AG04450 (cell line): ENCODE data around the gene PLEKHN1. TPM values are rescaled to one million over a fixed set of nuclear protein-coding genes. Genes with fewer than 3 reads are reported as not detected.

Experiments used
- CTCF ChIA-PET: fragments of 300-600, 350-600 bp; formaldehyde crosslinking; extraction: SDS; loops from one replicate; lab custom pipeline; 2022; ENCODE audit warnings: antibody characterized with exemption, inconsistent platforms; lab: Charles Lee
- POLR2A ChIA-PET: fragments of 350-600 bp; formaldehyde crosslinking; extraction: SDS; loops from one replicate; lab custom pipeline; 2021; ENCODE audit warnings: antibody characterized with exemption, inconsistent platforms; lab: Yijun Ruan, JAX
- DNase-seq: peaks from one replicate; pipeline ENCODE4 v3.0.0-alpha.2; 2011; ENCODE audit warnings: low read depth, low spot score
- H3K27ac ChIP-seq: one replicate; pipeline ENCODE4 v1.5.1; 2012; ENCODE audit warnings: low read depth, low read length, control low read depth
- H3K27me3 ChIP-seq: one replicate; pipeline ENCODE4 v1.6.0; 2012; ENCODE audit warnings: low read length; ENCODE audit not compliant: control insufficient read depth, insufficient read depth
- H3K4me3 ChIP-seq: 2 replicates; pipeline ENCODE4 v1.5.1; 2011; ENCODE audit warnings: mild to moderate bottlenecking, low read depth, low read length, control low read depth
- H3K9me3 ChIP-seq: 2 replicates; pipeline ENCODE4 v1.5.1; 2012; ENCODE audit warnings: low read length; ENCODE audit not compliant: control insufficient read depth, insufficient read depth
- CTCF ChIP-seq: IDR thresholded peaks from 2 replicates; pipeline ENCODE4 v1.5.1; 2011; ENCODE audit warnings: low read depth, low read length, control low read depth, inconsistent platforms
- polyA plus RNA-seq: library from polyadenylated mRNA; depleted of rRNA; stranded (reverse); fragments of >200 nt; gene quantifications from 2 replicates; pipeline ENCODE4 v1.2.3, GENCODE V29; 2011

The PLEKHN1 gene
- polyA plus RNA-seq, 1 experiment = 0.15 TPM

GRCh38 chr1:918843-919242 lies 47.4 kb upstream of the PLEKHN1 start:
- peaks cover 6% of the 10 kb centered on the region for H3K27me3 ChIP-seq
- H3K9me3 ChIP-seq = no peaks in the 10 kb centered on the region; the same call in 1 of the 2 replicates
- H3K27ac ChIP-seq = no peak overlapping the region
- ChIA-PET POLR2A (no interaction called here), CTCF (interaction anchor here (2.9 kb wide), 1 partner anchor 14 kb away, joined by 15 read pairs; no protein-coding TSS in a partner anchor)
- DNase-seq = no peak
- H3K4me3 ChIP-seq = no peak overlapping the region
- TF ChIP-seq CTCF = no peak

- H3K9me3 ChIP-seq = no peaks in the 10 kb centered on the region; the same call in 1 of the 2 replicates
- no peak overlapping the region for H3K27ac ChIP-seq
- no peak for TF ChIP-seq CTCF
- DNase-seq = no peak
- CTCF ChIA-PET = interaction anchor here (2.9 kb wide), 1 partner anchor 14 kb away, joined by 15 read pairs; no protein-coding TSS in a partner anchor
- H3K4me3 ChIP-seq = no peak overlapping the region
- POLR2A ChIA-PET = no interaction called here
- H3K27me3 ChIP-seq = peaks cover 6% of the 10 kb centered on the region
These were observed 46.9 kb upstream of the PLEKHN1 start for GRCh38 chr1:919271-919872.

- H3K27me3 ChIP-seq = peaks cover 6% of the 10 kb centered on the region
These were observed 46.3 kb upstream of the PLEKHN1 start for GRCh38 chr1:920010-920409.

GRCh38 chr1:920521-920920 lies 45.8 kb upstream of the PLEKHN1 start:
- Histone ChIP-seq H3K4me3 (no peak overlapping the region), H3K27me3 (peaks cover 6% of the 10 kb centered on the region), H3K9me3 (no peaks in the 10 kb centered on the region; the same call in 1 of the 2 replicates), H3K27ac (no peak overlapping the region)
- ChIA-PET POLR2A (no interaction called here), CTCF (interaction anchor here (2.9 kb wide), 1 partner anchor 16 kb away, joined by 15 read pairs; no protein-coding TSS in a partner anchor)
- no peak for DNase-seq
- no peak for TF ChIP-seq CTCF

More at GRCh38 chr1:920010-920409, 46.3 kb upstream of the PLEKHN1 start:
- Histone ChIP-seq H3K4me3 (no peak overlapping the region), H3K9me3 (no peaks in the 10 kb centered on the region; the same call in 1 of the 2 replicates), H3K27ac (no peak overlapping the region)
- no peak for DNase-seq
- no peak for TF ChIP-seq CTCF
- ChIA-PET CTCF (interaction anchor here (2.9 kb wide), 1 partner anchor 15 kb away, joined by 15 read pairs; no protein-coding TSS in a partner anchor), POLR2A (no interaction called here)
